Activated CD4-positive, alpha-beta T cell treated with anti-CD3 and anti-CD28 coated beads, Interleukin-10, Interleukin-2, amounts not matched to agents 100 ng/mL and 50 ng/mL, durations not matched to agents 16 hours and 8 hours (primary cell): Measurements from ENCODE around the gene DCP1B.

Source experiments
- DNase-seq: peaks from one replicate; pipeline ENCODE4 v3.0.0-alpha.2; 2020

DCP1B gene

GRCh38 chr12:1918081-1918883, 86.0 kb downstream of the DCP1B start, which contains the start of gene CACNA2D4:
Gene CACNA2D4, minus strand, starts transcription at chr12:1918652. Its CDS starts 179 bp downstream, at chr12:1918473.
- DNase-seq: no peak

GRCh38 chr12:1917172-1918070, 86.8 kb downstream of the DCP1B start:
- DNase-seq: no peak

- no peak for DNase-seq
Measured at GRCh38 chr12:1916371-1917171, 87.7 kb downstream of the DCP1B start.

GRCh38 chr12:1915082-1915968, 88.9 kb downstream of the DCP1B start:
- peak; percentile 58 for DNase-seq

GRCh38 chr12:1914114-1914911, 89.9 kb downstream of the DCP1B start:
- DNase-seq: no peak

- DNase-seq: no peak
Measured at GRCh38 chr12:1913377-1914113, 90.7 kb downstream of the DCP1B start.

GRCh38 chr12:1912580-1913376, 91.5 kb downstream of the DCP1B start:
- no peak for DNase-seq

GRCh38 chr12:1911598-1912575, 92.4 kb downstream of the DCP1B start:
- DNase-seq: no peak

- DNase-seq: no peak
Measured at GRCh38 chr12:1910468-1910867, 93.8 kb downstream of the DCP1B start.

GRCh38 chr12:1908758-1909157, 95.5 kb downstream of the DCP1B start:
- no peak for DNase-seq

- peak; percentile 28 for DNase-seq
Measured at GRCh38 chr12:1907652-1908611, 96.3 kb downstream of the DCP1B start.

- no peak for DNase-seq
Measured at GRCh38 chr12:1906579-1906978, 97.7 kb downstream of the DCP1B start.

- DNase-seq: no peak
Measured at GRCh38 chr12:1904875-1905274, 99.4 kb downstream of the DCP1B start.

GRCh38 chr12:1896964-1897363, 107.3 kb downstream of the DCP1B start:
- no peak for DNase-seq
